Cardiac muscle cell (in vitro differentiated cells and primary cell): ENCODE measurements around the gene METTL6. TPM values are rescaled to one million over a fixed set of nuclear protein-coding genes. Genes with fewer than 3 reads are reported as not detected.

Source experiments
- DNase-seq, 2 donors: peaks; one replicate each; pipeline versions ENCODE4 v3.0.0 to v3.0.0-alpha.2; 2010 to 2017; ENCODE audit warnings: low read depth in 1 of 2, low spot score in 1 of 2
- H3K27ac ChIP-seq: fragments of 200-600 bp; sonication (generic); 2 replicates; pipeline ENCODE4 v1.5.1; 2016
- H3K27me3 ChIP-seq: fragments of 200-600 bp; sonication (generic); 2 replicates; pipeline ENCODE4 v1.6.0; 2016; ENCODE audit warnings: control low read depth
- H3K36me3 ChIP-seq: fragments of 200-600 bp; sonication (generic); 2 replicates; pipeline ENCODE4 v1.5.1; 2016; ENCODE audit warnings: control low read depth
- H3K4me1 ChIP-seq: fragments of 200-600 bp; sonication (generic); 2 replicates; pipeline ENCODE4 v1.8.1; 2017; ENCODE audit warnings: low read depth, mild to moderate bottlenecking, mixed run types
- H3K4me3 ChIP-seq: fragments of 200-600 bp; sonication (generic); 2 replicates; pipeline ENCODE4 v1.5.1; 2016; ENCODE audit warnings: mild to moderate bottlenecking
- H3K9me3 ChIP-seq: fragments of 200-600 bp; sonication (generic); 2 replicates; pipeline ENCODE4 v1.5.1; 2017; ENCODE audit warnings: low read depth, mild to moderate bottlenecking, control low read depth
- polyA plus RNA-seq: library from polyadenylated mRNA; unstranded; fragments of >200 nt; fragmentation: Nextera tagmentation; extraction: Ambion mirVana; gene quantifications from 2 replicates; pipeline ENCODE4 v1.2.1, GENCODE V29; 2016
- total RNA-seq: library from RNA; depleted of rRNA; stranded (reverse); fragments of >200 nt; gene quantifications from 2 replicates; pipeline ENCODE4 v1.2.3, GENCODE V29; 2016
- TF ChIP-seq, protein P1 (sequence below): IDR thresholded peaks from 2 replicates; pipeline ENCODE4 v1.5.1; 2012; ENCODE audit warnings: low read depth, mild to moderate bottlenecking, low read length

Gene METTL6
- total and polyA plus RNA-seq, 2 experiments from 2014 or later = 19.7 to 21.1 TPM

DNA sequence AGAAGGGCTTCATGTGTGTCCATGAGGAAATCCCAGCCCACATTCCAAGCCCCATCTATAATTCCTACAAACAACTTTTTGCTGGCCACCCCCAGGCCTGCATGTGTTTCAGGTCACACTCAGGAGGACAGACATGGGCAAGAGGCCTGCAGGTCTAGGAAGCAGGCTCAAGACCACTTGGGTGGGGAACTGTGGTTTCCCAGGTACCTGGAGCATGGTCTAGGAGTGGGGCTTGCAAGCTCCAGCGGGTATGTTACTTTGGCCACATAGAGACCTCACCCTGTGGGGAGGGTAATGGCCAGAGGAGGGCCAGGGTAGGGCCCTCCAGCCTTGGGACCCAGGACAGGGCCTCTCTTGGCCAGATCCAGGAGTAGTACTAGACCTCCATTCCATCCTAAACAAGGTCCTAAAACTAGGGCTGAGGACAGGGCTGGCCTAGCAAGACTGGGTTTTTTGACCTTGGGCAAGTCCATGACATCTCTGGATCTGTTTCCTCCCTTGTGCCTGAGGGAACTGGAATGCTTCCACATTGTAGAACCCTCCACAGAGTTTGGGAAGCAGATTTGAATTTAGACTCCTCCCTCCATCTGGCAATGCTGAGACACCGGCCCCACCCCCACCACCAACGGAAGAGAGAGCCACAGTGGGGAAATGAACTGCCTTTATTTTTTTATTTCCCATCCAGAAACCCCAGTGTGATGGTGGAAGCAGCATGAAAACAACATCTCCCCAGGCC lies 22.3 kb upstream of the METTL6 start:
- H3K9me3 ChIP-seq = no peaks in the 10 kb centered on the region
- no peak overlapping the region for H3K27ac ChIP-seq
- no peak for DNase-seq
- H3K4me3 ChIP-seq = no peak overlapping the region
- H3K4me1 ChIP-seq = no peaks in the 10 kb centered on the region
- no peaks in the 10 kb centered on the region for H3K27me3 ChIP-seq
- TF ChIP-seq, protein P1, sequence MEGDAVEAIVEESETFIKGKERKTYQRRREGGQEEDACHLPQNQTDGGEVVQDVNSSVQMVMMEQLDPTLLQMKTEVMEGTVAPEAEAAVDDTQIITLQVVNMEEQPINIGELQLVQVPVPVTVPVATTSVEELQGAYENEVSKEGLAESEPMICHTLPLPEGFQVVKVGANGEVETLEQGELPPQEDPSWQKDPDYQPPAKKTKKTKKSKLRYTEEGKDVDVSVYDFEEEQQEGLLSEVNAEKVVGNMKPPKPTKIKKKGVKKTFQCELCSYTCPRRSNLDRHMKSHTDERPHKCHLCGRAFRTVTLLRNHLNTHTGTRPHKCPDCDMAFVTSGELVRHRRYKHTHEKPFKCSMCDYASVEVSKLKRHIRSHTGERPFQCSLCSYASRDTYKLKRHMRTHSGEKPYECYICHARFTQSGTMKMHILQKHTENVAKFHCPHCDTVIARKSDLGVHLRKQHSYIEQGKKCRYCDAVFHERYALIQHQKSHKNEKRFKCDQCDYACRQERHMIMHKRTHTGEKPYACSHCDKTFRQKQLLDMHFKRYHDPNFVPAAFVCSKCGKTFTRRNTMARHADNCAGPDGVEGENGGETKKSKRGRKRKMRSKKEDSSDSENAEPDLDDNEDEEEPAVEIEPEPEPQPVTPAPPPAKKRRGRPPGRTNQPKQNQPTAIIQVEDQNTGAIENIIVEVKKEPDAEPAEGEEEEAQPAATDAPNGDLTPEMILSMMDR = no peak
- H3K36me3 ChIP-seq = no peaks in the 10 kb centered on the region

DNA sequence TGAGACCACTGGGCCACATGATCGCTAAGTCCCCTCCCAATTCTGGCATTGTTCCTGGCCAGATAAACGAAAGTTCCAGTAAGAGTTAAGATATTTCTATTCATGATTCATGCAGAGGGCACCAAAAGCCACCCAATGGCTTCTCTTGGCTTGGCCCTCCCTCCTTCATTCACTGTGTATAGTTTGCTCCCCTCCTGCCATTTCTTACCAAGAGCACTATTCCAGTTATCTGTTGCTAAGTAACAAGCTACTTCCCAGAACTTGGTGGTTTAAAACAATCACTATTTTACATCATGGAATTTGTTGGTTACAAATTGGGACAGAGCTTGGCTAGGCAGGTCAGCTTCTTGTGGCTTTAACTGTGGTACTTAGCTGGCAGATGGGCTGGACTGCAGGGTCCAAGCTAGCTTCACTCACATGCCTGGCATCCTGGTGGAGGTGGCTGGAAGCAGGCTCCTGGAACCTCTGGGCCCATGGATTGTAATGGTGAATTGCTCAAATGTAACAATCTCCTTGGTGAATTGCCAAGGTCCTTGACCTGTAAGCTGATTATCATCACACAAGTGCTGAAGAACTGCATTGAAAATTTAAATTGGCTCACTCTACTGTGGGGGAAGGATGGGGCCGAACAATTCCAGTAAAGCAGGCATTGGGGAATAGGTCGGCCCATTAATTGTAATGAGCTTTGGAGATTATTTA lies 16.6 kb upstream of the METTL6 start:
- H3K27ac ChIP-seq = no peak overlapping the region
- peak in 1 of 2 donors; percentile 87 for DNase-seq
- H3K4me3 ChIP-seq = no peak overlapping the region
- no peaks in the 10 kb centered on the region for H3K9me3 ChIP-seq
- peaks cover 22% of the 10 kb centered on the region for H3K36me3 ChIP-seq
- TF ChIP-seq, protein P1 = no peak
- H3K27me3 ChIP-seq = no peaks in the 10 kb centered on the region
- H3K4me1 ChIP-seq = no peaks in the 10 kb centered on the region

DNA sequence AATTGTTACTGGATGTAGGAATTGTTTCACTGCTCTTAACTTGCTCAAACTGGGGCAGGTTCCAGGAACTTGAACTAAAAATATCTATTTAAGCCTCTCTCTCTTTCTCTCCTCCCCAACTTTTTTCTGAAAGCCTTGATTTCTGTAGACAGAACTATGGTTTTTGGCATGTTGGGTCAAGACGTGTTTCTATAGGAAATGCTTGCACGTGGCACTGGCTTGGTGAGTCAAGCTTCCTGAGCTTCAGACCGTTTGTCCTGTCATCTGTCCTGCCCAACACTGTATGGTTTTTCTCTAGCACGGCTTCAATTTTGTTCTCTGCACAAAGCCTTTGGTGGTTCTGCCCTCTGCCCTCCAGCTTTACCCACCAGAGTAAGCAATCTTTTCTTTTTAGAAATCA lies 13.5 kb upstream of the METTL6 start:
- no peaks in the 10 kb centered on the region for H3K9me3 ChIP-seq
- no peaks in the 10 kb centered on the region for H3K27me3 ChIP-seq
- H3K4me1 ChIP-seq = no peaks in the 10 kb centered on the region
- H3K27ac ChIP-seq = no peak overlapping the region
- DNase-seq = peak in 1 of 2 donors; percentile 84
- no peak overlapping the region for H3K4me3 ChIP-seq
- peaks cover 46% of the 10 kb centered on the region for H3K36me3 ChIP-seq
- TF ChIP-seq, protein P1 = no peak

DNA sequence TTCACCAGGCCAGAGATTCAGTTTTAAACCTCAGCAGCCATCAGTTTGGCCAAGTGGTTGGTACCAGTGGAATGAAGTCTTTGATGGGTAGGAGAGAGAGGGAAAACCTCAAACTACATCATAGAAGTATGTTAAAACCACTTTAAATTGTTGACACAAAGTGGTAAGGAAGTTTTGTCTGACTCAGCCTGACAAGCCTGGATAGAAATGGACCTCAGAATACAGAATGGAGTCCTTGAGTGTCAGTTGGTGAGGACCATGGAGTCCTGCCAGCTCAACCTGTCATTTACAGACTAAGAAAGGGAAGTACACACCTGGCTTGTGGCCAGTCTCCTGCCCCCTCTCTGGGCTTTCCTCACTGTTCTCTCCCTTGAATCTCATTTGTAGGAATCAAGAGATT lies 12.1 kb upstream of the METTL6 start:
- Histone ChIP-seq H3K4me3 (no peak overlapping the region), H3K9me3 (no peaks in the 10 kb centered on the region), H3K27ac (no peak overlapping the region), H3K27me3 (no peaks in the 10 kb centered on the region), H3K36me3 (peaks cover 60% of the 10 kb centered on the region), H3K4me1 (no peaks in the 10 kb centered on the region)
- peak in 1 of 2 donors; percentile 34 for DNase-seq
- TF ChIP-seq, protein P1 = no peak

DNA sequence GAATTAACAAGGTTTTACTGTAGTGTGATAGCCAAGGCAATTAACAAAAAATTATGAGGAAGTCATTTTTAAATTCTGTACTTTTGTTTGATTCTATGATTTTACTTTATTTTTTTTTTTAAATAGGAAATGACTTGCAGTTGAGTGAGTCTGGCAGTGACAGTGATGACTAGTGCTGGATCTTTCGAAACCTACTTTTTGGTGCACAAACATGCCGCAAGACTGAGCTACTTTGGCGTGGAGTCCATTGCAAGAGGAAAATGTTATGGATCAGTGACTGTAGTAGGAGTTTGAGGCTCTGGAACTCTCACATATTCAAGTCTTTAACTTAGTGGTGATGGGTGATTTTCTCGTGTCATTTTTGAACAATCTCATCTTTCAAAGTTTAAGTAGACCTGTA lies 11.6 kb upstream of the METTL6 start:
- H3K9me3 ChIP-seq = no peaks in the 10 kb centered on the region
- no peaks in the 10 kb centered on the region for H3K4me1 ChIP-seq
- DNase-seq = peak in 1 of 2 donors; percentile 73
- H3K27ac ChIP-seq = no peak overlapping the region
- TF ChIP-seq, protein P1 = no peak
- no peak overlapping the region for H3K4me3 ChIP-seq
- no peaks in the 10 kb centered on the region for H3K27me3 ChIP-seq
- peaks cover 61% of the 10 kb centered on the region for H3K36me3 ChIP-seq
